GM12878 (cell line): Measurements from ENCODE around the gene MTF2. TPM values are rescaled to one million over a fixed set of nuclear protein-coding genes. Genes with fewer than 3 reads are reported as not detected.

ENCODE experiments used
- ATAC-seq: fragments of 200-7000 bp; cut with Tn5 transposase; 3 replicates; pipeline ENCODE4 v1.9.1; 2020; ENCODE audit warnings: mild to moderate bottlenecking, moderate library complexity
- BruUV-seq: library from RNA; stranded (reverse); fragments of 400-500 nt; replicated peaks from 2 replicates; lab custom pipeline; 2021; lab: Mats Ljungman, UMichigan
- CTCF ChIA-PET: fragments of 300-600 bp; sonication (Branson Sonifier 250); formaldehyde crosslinking; extraction: SDS; loops from one replicate; lab custom pipeline; 2021; ENCODE audit warnings: inconsistent platforms; lab: Yijun Ruan, JAX
- POLR2A ChIA-PET: fragments of 350-600 bp; formaldehyde crosslinking; extraction: SDS; loops from one replicate; lab custom pipeline; 2021; ENCODE audit warnings: inconsistent platforms; lab: Charles Lee
- RAD21 ChIA-PET: fragments of 300-600 bp; sonication (Branson Sonifier 250); formaldehyde crosslinking; loops from one replicate; lab custom pipeline; 2023; ENCODE audit warnings: antibody characterized with exemption; ENCODE audit not compliant: unreplicated experiment; lab: Charles Lee
- SMC1A ChIA-PET: fragments of 300-600 bp; sonication (Branson Sonifier 250); formaldehyde crosslinking; loops from one replicate; lab custom pipeline; 2023; ENCODE audit not compliant: unreplicated experiment, uncharacterized antibody; lab: Charles Lee
- DNase-seq: peaks from one replicate; pipeline ENCODE4 v3.0.0-alpha.2; 2011; ENCODE audit warnings: low read depth, low spot score
- FAIRE-seq: peaks from 3 replicates; lab custom pipeline; 2011; peaks lifted over from hg19 to GRCh38; lab: Jason Lieb, UNC
- H2AFZ ChIP-seq: 2 replicates; pipeline ENCODE4 v1.6.0; 2011; ENCODE audit warnings: low read depth, low read length, control low read depth; ENCODE audit not compliant: control insufficient read depth
- H3K27ac ChIP-seq: 2 replicates; pipeline ENCODE4 v1.5.1; 2011; ENCODE audit warnings: control low read depth; ENCODE audit not compliant: control insufficient read depth, insufficient read depth
- H3K27me3 ChIP-seq, 2 experiments: replicated peaks in 1 of 2; 2 replicates each; pipeline versions ENCODE4 v1.6.0 to v1.6.1; 2011; ENCODE audit warnings: low read length in 1 of 2; ENCODE audit not compliant: control insufficient read depth in 2 of 2, insufficient read depth in 2 of 2
- H3K36me3 ChIP-seq, 2 experiments: 2 replicates each; pipeline ENCODE4 v1.5.1; 2011; ENCODE audit warnings: low read length in 1 of 2; ENCODE audit not compliant: control insufficient read depth in 2 of 2, insufficient read depth in 2 of 2
- H3K4me1 ChIP-seq: 2 replicates; pipeline ENCODE4 v1.6.1; 2011; ENCODE audit warnings: mild to moderate bottlenecking, low read length, moderate library complexity, mixed read lengths; ENCODE audit not compliant: control insufficient read depth, insufficient read depth
- H3K4me2 ChIP-seq: 2 replicates; pipeline ENCODE4 v1.6.0; 2011; ENCODE audit warnings: control low read depth; ENCODE audit not compliant: control insufficient read depth, insufficient read depth
- H3K4me3 ChIP-seq: fragments of 200-600 bp; sonication (generic); 2 replicates; pipeline ENCODE4 v1.5.1; 2016
- H3K79me2 ChIP-seq: 2 replicates; pipeline ENCODE4 v1.6.0; 2011; ENCODE audit warnings: low read length; ENCODE audit not compliant: control insufficient read depth, insufficient read depth
- H3K9ac ChIP-seq: 2 replicates; pipeline ENCODE4 v1.8.0; 2011; ENCODE audit warnings: low read length, control low read depth, mixed read lengths; ENCODE audit not compliant: control insufficient read depth, insufficient read depth
- H3K9me3 ChIP-seq: replicated peaks from 3 replicates; pipeline ENCODE4 v1.5.1; 2011; ENCODE audit warnings: mild to moderate bottlenecking, low read length; ENCODE audit not compliant: control insufficient read depth, insufficient read depth
- H4K20me1 ChIP-seq: 2 replicates; pipeline ENCODE4 v1.6.0; 2011; ENCODE audit not compliant: control insufficient read depth, insufficient read depth
- ASH2L ChIP-seq: fragments of 300-600, 200-600 bp; sonication (generic); IDR thresholded peaks from 2 replicates; pipeline ENCODE4 v1.6.1; 2017; ENCODE audit warnings: low read depth, mild to moderate bottlenecking, borderline replicate concordance
- BMI1 ChIP-seq: fragments of 450-650 bp; IDR thresholded peaks from 2 replicates; pipeline ENCODE4 v1.6.1; 2016; ENCODE audit warnings: mild to moderate bottlenecking, moderate library complexity, borderline replicate concordance
- FOS ChIP-seq: IDR thresholded peaks from 3 replicates; pipeline ENCODE4 v1.6.1; 2011; ENCODE audit warnings: borderline replicate concordance; ENCODE audit not compliant: insufficient read length; ENCODE audit errors: extremely low read depth
- HCFC1 ChIP-seq: fragments of 150-350 bp; IDR thresholded peaks from 2 replicates; pipeline ENCODE4 v1.6.1; 2014; ENCODE audit warnings: low read length
- IKZF1 ChIP-seq: fragments of 450-650 bp; conservative IDR thresholded peaks from 2 replicates; pipeline ENCODE4 v1.6.1; 2017; ENCODE audit warnings: antibody characterized with exemption, mild to moderate bottlenecking
- KLF5 ChIP-seq: fragments of 450-650 bp; IDR thresholded peaks from 2 replicates; pipeline ENCODE4 v1.6.1; 2014; ENCODE audit warnings: mild to moderate bottlenecking; ENCODE audit not compliant: partially characterized antibody
- MLLT1 ChIP-seq: fragments of 450-650 bp; IDR thresholded peaks from 2 replicates; pipeline ENCODE4 v1.6.1; 2016; ENCODE audit warnings: mild to moderate bottlenecking
- NFXL1 ChIP-seq: fragments of 450-650 bp; IDR thresholded peaks from 2 replicates; pipeline ENCODE4 v1.6.1; 2017; ENCODE audit warnings: antibody characterized with exemption, mild to moderate bottlenecking, borderline replicate concordance
- NR2C2 ChIP-seq: IDR thresholded peaks from 2 replicates; pipeline ENCODE4 v1.6.1; 2011; ENCODE audit warnings: borderline replicate concordance, low read depth; ENCODE audit not compliant: control insufficient read depth, insufficient read length
- PBX3 ChIP-seq: IDR thresholded peaks from 2 replicates; pipeline ENCODE4 v1.6.1; 2011; ENCODE audit warnings: mild to moderate bottlenecking, low read depth, low read length, moderate library complexity; ENCODE audit not compliant: insufficient replicate concordance
- PKNOX1 ChIP-seq: fragments of 450-650 bp; IDR thresholded peaks from 2 replicates; pipeline ENCODE4 v1.6.1; 2016; ENCODE audit warnings: mild to moderate bottlenecking
- REST ChIP-seq: IDR thresholded peaks from 2 replicates; pipeline ENCODE4 v1.6.1; 2012; ENCODE audit warnings: mild to moderate bottlenecking, low read depth, low read length
- SIX5 ChIP-seq: IDR thresholded peaks from 2 replicates; pipeline ENCODE4 v1.6.1; 2011; ENCODE audit warnings: mild to moderate bottlenecking, low read depth, low read length, moderate library complexity; ENCODE audit not compliant: severe bottlenecking
- SP1 ChIP-seq: IDR thresholded peaks from one replicate; pipeline ENCODE4 v1.6.1; 2011; ENCODE audit warnings: low read depth, low read length
- SREBF1 ChIP-seq: IDR thresholded peaks from 2 replicates; pipeline ENCODE4 v1.6.1; 2012; ENCODE audit warnings: mild to moderate bottlenecking, low read length
- TCF7 ChIP-seq: IDR thresholded peaks from 2 replicates; pipeline ENCODE4 v1.6.1; 2014; ENCODE audit warnings: antibody characterized with exemption, borderline replicate concordance
- WGBS: methylation state at CpG from one replicate; pipeline ENCODE4 v1.1.6; 2016; ENCODE audit warnings: low lambda C conversion rate; ENCODE audit not compliant: insufficient replicate concordance, insufficient coverage; ENCODE audit errors: missing lambda C conversion rate; 5-methylcytosine and 5-hydroxymethylcytosine counted together
- in situ Hi-C: fragments of 300-500 bp; cut with MboI; formaldehyde crosslinking; loops from 9 replicates; pipeline ENCODE4 v1.14.3; 2018; ENCODE audit warnings: mixed read lengths
- intact Hi-C: fragments of 100-400 bp; cut with micrococcal nuclease; formaldehyde crosslinking; loops from one replicate; pipeline ENCODE4 v1.14.2; 2022; ENCODE audit not compliant: unreplicated experiment
- polyA plus RNA-seq, 11 experiments: library from polyadenylated mRNA; depleted of rRNA in 4 of 11; unstranded in 6 of 11; stranded (reverse) in 5 of 11; fragments of >200 nt; fragmentation: Nextera tagmentation in 4 of 11; fragmentation: Illumina TruSeq in 1 of 11; extraction: Ambion mirVana in 4 of 11; extraction: Trizol in 1 of 11; gene quantifications; 1 replicate in 1 of 11; 2 replicates in 10 of 11; pipeline versions ENCODE4 v1.2.1 to v1.2.3, GENCODE V29; 2011 to 2016; ENCODE audit warnings: inconsistent platforms in 2 of 11, missing spikeins in 2 of 11, low read depth in 1 of 11
- total RNA-seq, 4 experiments: library from RNA; depleted of rRNA in 3 of 4; stranded (reverse); fragments of >200 nt in 3 of 4; fragmentation: Illumina TruSeq in 1 of 4; extraction: Trizol in 1 of 4; gene quantifications; 2 replicates each; pipeline versions ENCODE4 v1.2.1 to v1.2.3, GENCODE V29; 2013 to 2021

Gene MTF2
- total and polyA plus RNA-seq, 10 of the 15 experiments (the other 5 are each of a cell fraction or from before 2014, with no cell fraction given) = 22.6 to 74.9 (median 42.8) TPM

- intact Hi-C loops = no loop called here
- SMC1A ChIA-PET = interaction anchor here (3.0 kb wide), 1 partner anchor 25 kb away, joined by 9 read pairs; no protein-coding TSS in a partner anchor
- RAD21 ChIA-PET = interaction anchor here (0.9 to 1.2 kb wide), 2 partner anchors 10 to 26 kb away, joined by 3 read pairs; no protein-coding TSS in a partner anchor
- Histone ChIP-seq H3K36me3 (no peaks in the 10 kb centered on the region), H4K20me1 (no peaks in the 10 kb centered on the region), H2AFZ (no peak overlapping the region), H3K27ac (no peak overlapping the region), H3K9me3 (no peaks in the 10 kb centered on the region), H3K4me2 (no peak overlapping the region), H3K9ac (no peak overlapping the region), H3K27me3 (no peaks in the 10 kb centered on the region), H3K4me3 (no peak overlapping the region), H3K4me1 (peaks cover 23% of the 10 kb centered on the region), H3K79me2 (no peaks in the 10 kb centered on the region)
- FAIRE-seq (no peak), ATAC-seq (no peak), DNase-seq (no peak)
- POLR2A ChIA-PET = no interaction called here
- no TSS peak for BruUV-seq
- CTCF ChIA-PET = interaction anchor here (2.1 kb wide), 1 partner anchor 25 kb away, joined by 8 read pairs; no protein-coding TSS in a partner anchor
- in situ Hi-C loops = no loop called here
- TF ChIP-seq IKZF1 (no peak), NFXL1 (no peak), ASH2L (no peak), KLF5 (no peak), SREBF1 (no peak), PKNOX1 (no peak), FOS (no peak), NR2C2 (no peak), MLLT1 (no peak), BMI1 (no peak), REST (no peak), SIX5 (no peak), TCF7 (no peak), PBX3 (no peak), HCFC1 (no peak), SP1 (no peak)
- 89% methylated on average over 4 of the region's 4 CpGs for WGBS
Measured at GRCh38 chr1:93036672-93037071, 42.4 kb upstream of the MTF2 start.
